Gastrocnemius medialis (tissue), 4 donors: ENCODE measurements around the gene TMEM109. TPM values are rescaled to one million over a fixed set of nuclear protein-coding genes. Genes with fewer than 3 reads are reported as not detected.

Experiments used
- ATAC-seq, 2 donors: fragments of 150-250 bp; one replicate each; pipeline ENCODE4 v1.9.1; 2016
- DNase-seq, 2 donors: peaks; one replicate each; pipeline ENCODE4 v3.0.0-alpha.2; 2019
- H3K27ac ChIP-seq, 4 donors: fragments of 200-600 bp; sonication (generic); 1 replicate in 1 of 4; 2 replicates in 3 of 4; pipeline ENCODE4 v1.5.1; 2016 to 2018; ENCODE audit warnings: mild to moderate bottlenecking in 2 of 4, moderate library complexity in 1 of 4
- H3K27me3 ChIP-seq, 3 donors: fragments of 200-600 bp; sonication (generic) in 2 of 3; 1 replicate in 1 of 3; 2 replicates in 2 of 3; pipeline versions ENCODE4 v1.5.1 to v1.6.0; 2016 to 2019; ENCODE audit warnings: mild to moderate bottlenecking in 1 of 3, moderate library complexity in 1 of 3
- H3K36me3 ChIP-seq, 2 donors: fragments of 200-600 bp; sonication (generic) in 1 of 2; one replicate each; pipeline ENCODE4 v1.5.1; 2017 to 2018
- H3K4me1 ChIP-seq, 2 donors: fragments of 200-600 bp; sonication (generic) in 1 of 2; one replicate each; pipeline ENCODE4 v1.5.1; 2016 to 2017; ENCODE audit warnings: mild to moderate bottlenecking in 2 of 2
- H3K4me3 ChIP-seq, 4 donors: fragments of 200-600 bp; sonication (generic) in 3 of 4; 1 replicate in 1 of 4; 2 replicates in 3 of 4; pipeline ENCODE4 v1.5.1; 2016 to 2019; ENCODE audit warnings: mild to moderate bottlenecking in 2 of 4
- H3K9me3 ChIP-seq, 3 donors: fragments of 200-600 bp; sonication (generic) in 2 of 3; 1 replicate in 1 of 3; 2 replicates in 2 of 3; pipeline ENCODE4 v1.5.1; 2016 to 2019
- CTCF ChIP-seq, 5 experiments: fragments of 450-650 bp in 3 of 5; fragments of 200-600 bp in 2 of 5; sonication (generic) in 2 of 5; IDR thresholded peaks in 4 of 5; conservative IDR thresholded peaks in 1 of 5; 1 replicate in 4 of 5; 2 replicates in 1 of 5; pipeline ENCODE4 v1.5.1; 2016 to 2019; ENCODE audit warnings: antibody characterized with exemption in 5 of 5, mild to moderate bottlenecking in 3 of 5, moderate library complexity in 3 of 5
- POLR2A ChIP-seq, 2 donors: fragments of 450-650 bp; IDR thresholded peaks; one replicate each; pipeline ENCODE4 v1.6.1; 2017; ENCODE audit warnings: antibody characterized with exemption in 2 of 2, mild to moderate bottlenecking in 2 of 2, moderate library complexity in 2 of 2
- in situ Hi-C, 4 donors: fragments of 200-750 bp; cut with MboI; loops; one replicate each; pipeline versions ENCODE4 v1.15.0 to v1.8.0; 2017; ENCODE audit warnings: low sequenced_read_pairs in 4 of 4
- intact Hi-C: fragments of 100-400 bp; cut with DNase I; formaldehyde crosslinking; loops from one replicate; pipeline ENCODE4 v1.15.1; 2023; ENCODE audit warnings: low total_unique reads
- total RNA-seq, 4 donors: library from RNA; depleted of rRNA; stranded (reverse); fragments of >200 nt; gene quantifications; one replicate each; pipeline versions ENCODE4 v1.1.0 to v1.2.3, GENCODE V29; 2016

Gene TMEM109
- total RNA-seq, 4 donors from 2014 or later, result 56.5 to 105 (median 82.6) TPM

DNA sequence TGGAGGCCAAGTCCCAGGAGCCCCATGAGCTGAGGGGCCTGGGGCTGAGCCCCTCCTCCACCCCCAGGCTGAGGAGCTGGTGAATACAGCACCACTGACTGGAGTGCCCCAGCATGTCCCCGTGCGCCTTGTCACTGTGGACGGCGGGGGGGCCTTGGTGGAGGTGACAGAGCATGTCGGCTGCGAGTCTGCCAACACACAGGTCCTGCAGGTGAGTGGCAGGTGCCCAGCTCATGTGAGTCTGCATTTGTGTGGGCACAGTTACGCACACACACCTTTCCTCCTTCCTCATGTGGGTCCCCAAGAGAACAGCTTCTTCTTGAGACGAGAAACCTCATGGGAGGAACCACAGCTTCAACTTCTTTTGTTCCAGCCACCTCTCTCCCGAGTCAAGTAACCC lies 18.0 kb downstream of the TMEM109 start:
- intact Hi-C loops (no loop called here), in situ Hi-C loops (no loop called here)
- Histone ChIP-seq H3K27me3 (peaks cover 0 to 6% (median 3%) of the 10 kb centered on the region in 3 donors), H3K4me3 (no peak overlapping the region), H3K4me1 (no peaks in the 10 kb centered on the region), H3K9me3 (no peaks in the 10 kb centered on the region), H3K36me3 (no peaks in the 10 kb centered on the region), H3K27ac (no peak overlapping the region)
- ATAC-seq (no peak), DNase-seq (no peak)
- TF ChIP-seq CTCF (IDR thresholded peaks at IDR 0.05 in 4 of 5, conservative IDR thresholded peaks at IDR 0.05 in 1 of 5) (no peak), POLR2A (IDR thresholded peaks at IDR 0.05) (no peak)

DNA sequence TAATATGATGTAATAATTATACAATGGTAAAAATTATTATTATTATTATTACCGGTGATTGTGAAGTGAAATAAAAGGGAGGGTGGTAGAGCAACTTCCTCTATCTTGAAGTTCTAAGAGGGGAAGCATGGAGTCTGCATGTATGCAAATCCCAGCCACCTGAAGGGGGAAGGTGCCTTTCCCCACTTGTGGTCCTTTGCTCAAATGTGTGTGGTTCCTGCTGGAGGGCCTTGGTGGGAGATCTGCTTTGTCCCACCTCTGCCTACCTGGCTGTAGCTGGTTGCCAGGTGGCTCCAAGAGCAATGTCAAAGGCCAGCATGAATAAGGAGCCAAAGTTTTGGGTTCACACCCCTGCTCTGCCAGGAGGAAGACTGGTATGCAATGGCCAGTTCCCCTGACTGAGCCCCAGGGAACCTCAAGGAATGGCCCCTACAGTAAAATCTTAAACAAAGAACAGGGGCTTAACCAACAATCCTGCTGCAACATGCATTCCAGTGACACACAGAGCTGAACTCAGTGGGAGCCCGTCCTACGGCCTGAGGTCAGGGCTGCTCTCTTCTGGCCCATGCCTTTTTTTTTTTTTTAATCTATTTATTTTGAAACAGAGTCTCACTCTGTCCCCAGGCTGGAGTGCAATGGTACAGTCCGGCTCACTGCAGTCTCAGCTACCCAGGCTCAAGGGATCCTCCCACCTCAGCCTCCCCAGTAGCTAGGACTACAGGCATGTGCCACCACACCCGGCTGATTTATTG lies 18.8 kb downstream of the TMEM109 start:
- H3K27me3 ChIP-seq, result peaks cover 0 to under 1% (median 0%) of the 10 kb centered on the region in 3 donors
- H3K27ac ChIP-seq, result no peak overlapping the region
- in situ Hi-C loops, result no loop called here
- no peak for TF ChIP-seq CTCF (IDR thresholded peaks at IDR 0.05 in 4 of 5, conservative IDR thresholded peaks at IDR 0.05 in 1 of 5)
- TF ChIP-seq POLR2A (IDR thresholded peaks at IDR 0.05), result no peak
- no peak overlapping the region for H3K4me3 ChIP-seq
- H3K4me1 ChIP-seq, result peaks cover 0 to 3% of the 10 kb centered on the region in 2 donors
- intact Hi-C loops, result no loop called here
- ATAC-seq (no peak), DNase-seq (no peak)
- no peaks in the 10 kb centered on the region for H3K36me3 ChIP-seq
- no peaks in the 10 kb centered on the region for H3K9me3 ChIP-seq

GRCh38 chr11:60933416-60934123 lies 19.6 kb downstream of the TMEM109 start:
- no peaks in the 10 kb centered on the region for H3K27me3 ChIP-seq
- H3K4me1 ChIP-seq, result peaks cover 0 to 3% of the 10 kb centered on the region in 2 donors
- H3K9me3 ChIP-seq, result no peaks in the 10 kb centered on the region
- no peaks in the 10 kb centered on the region for H3K36me3 ChIP-seq
- no peak for TF ChIP-seq POLR2A (IDR thresholded peaks at IDR 0.05)
- no peak for TF ChIP-seq CTCF (IDR thresholded peaks at IDR 0.05 in 4 of 5, conservative IDR thresholded peaks at IDR 0.05 in 1 of 5)
- in situ Hi-C loops (no loop called here), intact Hi-C loops (no loop called here)
- DNase-seq (no peak), ATAC-seq (no peak)
- no peak overlapping the region for H3K27ac ChIP-seq
- no peak overlapping the region for H3K4me3 ChIP-seq

DNA sequence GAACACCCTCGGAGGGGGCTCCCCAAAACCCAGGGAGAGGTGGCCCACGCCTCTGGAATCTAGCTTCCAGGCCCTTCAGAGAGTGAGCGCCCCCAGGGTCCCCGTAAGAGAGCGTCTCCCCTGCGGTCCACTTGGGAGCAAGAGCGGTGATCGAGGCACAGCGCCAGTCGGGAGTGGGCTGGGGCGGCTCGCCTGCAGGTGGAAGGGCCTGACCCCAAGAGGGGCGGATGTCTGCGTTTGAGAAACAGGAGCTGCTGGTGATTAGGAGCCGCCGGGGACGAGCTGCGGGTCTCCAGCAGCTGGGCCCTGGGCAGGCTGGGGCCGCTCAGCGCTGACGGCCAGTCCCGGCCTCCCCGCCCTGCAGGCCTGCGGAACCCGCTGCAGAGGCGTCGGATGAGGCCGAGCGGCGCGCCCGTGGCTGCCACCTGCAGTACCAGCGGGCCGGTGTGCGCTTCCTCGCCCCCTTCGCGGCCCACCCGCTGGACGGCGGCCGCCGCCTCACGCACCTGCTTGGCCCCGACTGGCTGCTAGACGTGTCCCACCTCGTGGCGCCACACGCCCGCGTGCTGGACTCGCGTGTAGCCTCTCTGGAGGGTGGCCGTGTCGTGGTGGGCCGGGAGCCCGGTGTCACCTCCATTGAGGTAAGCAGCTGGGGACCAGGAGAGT lies 20.3 kb downstream of the TMEM109 start:
- in situ Hi-C loops, result no loop called here
- Histone ChIP-seq H3K36me3 (peaks cover 0 to 3% of the 10 kb centered on the region in 2 donors), H3K4me1 (peaks cover 0 to 3% of the 10 kb centered on the region in 2 donors), H3K27ac (no peak overlapping the region), H3K27me3 (no peaks in the 10 kb centered on the region), H3K4me3 (no peak overlapping the region), H3K9me3 (no peaks in the 10 kb centered on the region)
- intact Hi-C loops, result no loop called here
- DNase-seq (no peak), ATAC-seq (no peak)
- no peak for TF ChIP-seq CTCF (IDR thresholded peaks at IDR 0.05 in 4 of 5, conservative IDR thresholded peaks at IDR 0.05 in 1 of 5)
- no peak for TF ChIP-seq POLR2A (IDR thresholded peaks at IDR 0.05)
